ENCODE measurements around the gene ANK3. TPM values are rescaled to one million over a fixed set of nuclear protein-coding genes. Genes with fewer than 3 reads are reported as not detected.

The ANK3 gene
- total and polyA plus RNA-seq, 2 experiments from 2014 or later = 46.5 to 85.2 TPM

GRCh38 chr10:60427148-60427547 is 37.5 kb upstream of the ANK3 start:
- DNase-seq (ENCODE audit: low spot score) (no peak), ATAC-seq (no peak)
- H3K4me1 ChIP-seq (ENCODE audit: insufficient read depth) = no peaks in the 10 kb centered on the region
- H3K27ac ChIP-seq (ENCODE audit: low read depth) = no peak overlapping the region
- no peaks in the 10 kb centered on the region for H3K27me3 ChIP-seq (ENCODE audit: insufficient read depth)
- no peaks in the 10 kb centered on the region for H3K36me3 ChIP-seq (ENCODE audit: insufficient read depth)
- no peak for TF ChIP-seq CREB1 (CRISPR knock-in tag; IDR thresholded peaks at IDR 0.05; ENCODE audit: low read depth)
- TF ChIP-seq CTCF (conservative IDR thresholded peaks at IDR 0.05; ENCODE audit: low read depth in 2 of 2) = no peak
- TF ChIP-seq ZNF114 (CRISPR knock-in tag; IDR thresholded peaks at IDR 0.05) = no peak
- TF ChIP-seq ZNF331 (CRISPR knock-in tag; IDR thresholded peaks at IDR 0.05; ENCODE audit: low read depth) = no peak
- no peak for TF ChIP-seq REST (IDR thresholded peaks at IDR 0.05; ENCODE audit: unreplicated experiment)
- no peak for TF ChIP-seq JUNB (IDR thresholded peaks at IDR 0.05; ENCODE audit: unreplicated experiment)
- no peak for TF ChIP-seq NANOG (IDR thresholded peaks at IDR 0.05; ENCODE audit: borderline replicate concordance)
- no peak for TF ChIP-seq ETS1 (IDR thresholded peaks at IDR 0.05)
- TF ChIP-seq EZH2 (IDR thresholded peaks at IDR 0.05; ENCODE audit: low read depth, unreplicated experiment) = no peak
- no peak for TF ChIP-seq STAT1 (IDR thresholded peaks at IDR 0.05; ENCODE audit: unreplicated experiment)
- no peak for TF ChIP-seq POLR2AphosphoS5 (IDR thresholded peaks at IDR 0.05; ENCODE audit: low read depth)
- no peak for TF ChIP-seq ZNF462 (CRISPR knock-in tag; IDR thresholded peaks at IDR 0.05)
- TF ChIP-seq EZH2phosphoT487 (IDR thresholded peaks at IDR 0.05; ENCODE audit: unreplicated experiment) = no peak
- H3K79me2 ChIP-seq (replicated peaks; ENCODE audit: insufficient read depth) = no peaks in the 10 kb centered on the region
- H3K27ac Mint-ChIP-seq = no peak overlapping the region
- no peaks in the 10 kb centered on the region for H3K36me3 Mint-ChIP-seq (ENCODE audit: low read depth)
- H3K4me1 Mint-ChIP-seq = peaks cover 3% of the 10 kb centered on the region; the same call in 2 of the 3 replicates
- H4K20me1 ChIP-seq (replicated peaks; ENCODE audit: insufficient read depth) = no peaks in the 10 kb centered on the region
- no peak overlapping the region for H3K4me3 ChIP-seq
- H3K9me2 ChIP-seq (ENCODE audit: insufficient read depth) = no peaks in the 10 kb centered on the region
- no peak overlapping the region for H2AFZ ChIP-seq
- H3K27me3 Mint-ChIP-seq (ENCODE audit: insufficient read depth, low read depth, poor library complexity) = no peaks in the 10 kb centered on the region
- H3K4me3 Mint-ChIP-seq = no peak overlapping the region
- H3K9me3 Mint-ChIP-seq = no peaks in the 10 kb centered on the region
- no peak overlapping the region for H3K4me2 ChIP-seq
- H3F3A ChIP-seq (replicated peaks; ENCODE audit: low read depth) = no peaks in the 10 kb centered on the region

Data from GM23338 (cell line).